LNCaP clone FGC (cell line): Measurements from ENCODE around the gene CCDC182.

Experiments
- DNase-seq: peaks from one replicate; pipeline ENCODE4 v3.0.0-alpha.2; 2011; ENCODE audit warnings: low read depth
- H3K4me3 ChIP-seq: 2 replicates; pipeline ENCODE4 v1.5.1; 2011; ENCODE audit warnings: mild to moderate bottlenecking, low read depth, low read length, control low read depth
- CTCF ChIP-seq: IDR thresholded peaks from 2 replicates; pipeline ENCODE4 v1.5.1; 2012; ENCODE audit warnings: mild to moderate bottlenecking; ENCODE audit not compliant: control insufficient read depth, insufficient read depth; ENCODE audit errors: extremely low read depth

CCDC182 gene

GRCh38 chr17:57703273-57703672 lies 41.8 kb downstream of the CCDC182 start:
- H3K4me3 ChIP-seq = no peak overlapping the region
- TF ChIP-seq CTCF = no peak
- DNase-seq = no peak

- no peak for TF ChIP-seq CTCF
- no peak for DNase-seq
These were observed 44.0 kb downstream of the CCDC182 start for GRCh38 chr17:57701124-57701523.

GRCh38 chr17:57699751-57700219 lies 45.3 kb downstream of the CCDC182 start:
- no peak for TF ChIP-seq CTCF
- DNase-seq = no peak
- no peak overlapping the region for H3K4me3 ChIP-seq

More at GRCh38 chr17:57701124-57701523, 44.0 kb downstream of the CCDC182 start:
- H3K4me3 ChIP-seq = no peak overlapping the region

GRCh38 chr17:57697891-57698711 lies 47.0 kb downstream of the CCDC182 start:
- no peak for DNase-seq
- no peak for TF ChIP-seq CTCF
- no peak overlapping the region for H3K4me3 ChIP-seq

GRCh38 chr17:57697197-57697596 lies 47.9 kb downstream of the CCDC182 start:
- TF ChIP-seq CTCF = no peak
- DNase-seq = no peak
- no peak overlapping the region for H3K4me3 ChIP-seq

GRCh38 chr17:57696050-57696449 lies 49.0 kb downstream of the CCDC182 start:
- TF ChIP-seq CTCF = no peak
- H3K4me3 ChIP-seq = no peak overlapping the region
- no peak for DNase-seq
